HG02678 (cell line): ENCODE results near the gene RALGPS1.
A peak's percentile ranks its signal among the peaks of the same experiment; 100 is the strongest.

Source experiments
- ATAC-seq: cut with Tn5 transposase; IDR thresholded peaks from one replicate; pipeline ENCODE4 v1.9.1; 2021; ENCODE audit warnings: mild to moderate bottlenecking, moderate library complexity; ENCODE audit not compliant: unreplicated experiment

The RALGPS1 gene, protein sequence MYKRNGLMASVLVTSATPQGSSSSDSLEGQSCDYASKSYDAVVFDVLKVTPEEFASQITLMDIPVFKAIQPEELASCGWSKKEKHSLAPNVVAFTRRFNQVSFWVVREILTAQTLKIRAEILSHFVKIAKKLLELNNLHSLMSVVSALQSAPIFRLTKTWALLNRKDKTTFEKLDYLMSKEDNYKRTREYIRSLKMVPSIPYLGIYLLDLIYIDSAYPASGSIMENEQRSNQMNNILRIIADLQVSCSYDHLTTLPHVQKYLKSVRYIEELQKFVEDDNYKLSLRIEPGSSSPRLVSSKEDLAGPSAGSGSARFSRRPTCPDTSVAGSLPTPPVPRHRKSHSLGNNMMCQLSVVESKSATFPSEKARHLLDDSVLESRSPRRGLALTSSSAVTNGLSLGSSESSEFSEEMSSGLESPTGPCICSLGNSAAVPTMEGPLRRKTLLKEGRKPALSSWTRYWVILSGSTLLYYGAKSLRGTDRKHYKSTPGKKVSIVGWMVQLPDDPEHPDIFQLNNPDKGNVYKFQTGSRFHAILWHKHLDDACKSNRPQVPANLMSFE

DNA sequence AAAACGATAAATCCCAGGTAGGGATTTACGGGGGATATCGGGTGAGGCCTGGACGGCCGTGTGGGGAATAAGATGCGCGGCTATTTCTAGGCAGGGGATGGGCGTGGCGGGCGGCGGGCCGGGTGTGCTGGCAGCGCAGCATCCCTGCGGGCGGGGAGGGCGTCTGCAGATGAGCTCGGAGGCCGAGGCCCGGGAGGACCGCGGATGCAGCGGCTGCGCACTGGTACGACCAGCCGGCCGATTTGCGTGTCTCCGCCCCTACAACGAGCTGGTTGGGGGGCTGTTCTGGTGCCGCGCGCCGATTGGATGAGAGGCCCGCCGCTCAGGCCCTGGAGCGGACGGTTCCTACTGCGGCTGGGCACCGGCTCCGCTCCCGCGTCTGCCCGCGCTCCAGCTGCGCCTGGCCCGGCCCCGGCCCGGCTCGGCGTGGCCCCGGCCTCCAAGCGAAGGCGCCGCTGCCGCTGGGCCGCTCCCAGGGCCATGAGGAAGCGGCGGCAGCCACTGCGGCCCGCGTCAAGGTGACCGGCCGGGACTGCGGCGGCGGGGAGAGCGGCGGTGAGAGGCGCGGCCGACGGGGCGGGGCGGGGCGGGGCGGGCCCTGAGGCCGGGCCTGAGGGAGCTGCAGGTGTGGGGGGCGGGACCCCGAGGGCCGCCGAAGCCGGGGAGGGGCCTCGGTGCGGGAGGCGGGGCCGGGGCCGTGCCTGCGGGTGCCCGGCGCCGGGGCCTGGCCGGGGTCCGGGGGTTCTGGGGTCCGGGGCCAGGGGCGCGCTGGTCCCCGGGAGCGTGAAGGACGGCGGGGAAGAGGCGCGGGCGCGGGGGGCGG lies at the start of gene RALGPS1:
Gene RALGPS1 (plus strand): TSS at position 325 of the 823 bp plus-strand sequence. CDS start 47,508 bp downstream, outside the sequence.
- peak; percentile 98 for ATAC-seq

DNA sequence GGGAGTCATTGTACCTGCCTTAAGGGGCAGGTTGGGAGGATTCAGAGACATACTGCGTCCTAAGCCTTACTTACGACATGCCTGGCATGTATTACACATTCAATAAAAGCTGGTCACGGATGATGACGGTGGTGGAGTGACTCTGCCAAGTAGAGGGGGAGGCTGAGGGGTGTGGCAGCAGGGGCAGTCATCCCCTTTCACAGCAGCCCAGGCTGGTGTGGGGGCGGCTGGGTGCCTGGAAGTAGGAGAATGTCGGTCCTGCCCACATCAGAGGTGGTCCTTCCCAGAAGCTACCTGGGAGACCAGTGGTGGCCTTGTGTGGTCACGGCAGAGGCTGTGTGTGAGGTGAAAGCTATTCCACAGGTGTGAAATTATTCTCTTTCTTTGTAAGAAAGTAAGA lies 45.2 kb upstream of the RALGPS1 start:
- ATAC-seq = no peak

DNA sequence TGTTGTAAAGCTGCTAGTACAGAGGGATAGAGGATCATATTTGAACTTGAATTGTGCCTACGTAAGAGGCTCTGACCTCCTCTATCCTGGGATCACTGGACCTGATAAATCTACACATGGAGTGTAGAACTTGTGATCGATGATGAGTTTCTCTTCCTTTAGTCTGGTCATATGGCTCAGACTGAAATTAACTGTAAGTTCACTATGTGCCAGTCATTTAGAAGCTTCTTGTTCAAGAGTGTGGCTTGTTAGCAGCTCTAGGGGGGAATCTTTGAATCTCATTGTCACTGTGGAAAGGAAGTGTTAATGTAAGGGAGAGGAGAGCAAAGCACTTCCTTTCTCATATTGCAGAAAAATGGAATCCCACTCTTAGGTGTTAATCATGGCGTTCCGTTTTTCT lies 42.1 kb upstream of the RALGPS1 start:
- ATAC-seq = no peak

DNA sequence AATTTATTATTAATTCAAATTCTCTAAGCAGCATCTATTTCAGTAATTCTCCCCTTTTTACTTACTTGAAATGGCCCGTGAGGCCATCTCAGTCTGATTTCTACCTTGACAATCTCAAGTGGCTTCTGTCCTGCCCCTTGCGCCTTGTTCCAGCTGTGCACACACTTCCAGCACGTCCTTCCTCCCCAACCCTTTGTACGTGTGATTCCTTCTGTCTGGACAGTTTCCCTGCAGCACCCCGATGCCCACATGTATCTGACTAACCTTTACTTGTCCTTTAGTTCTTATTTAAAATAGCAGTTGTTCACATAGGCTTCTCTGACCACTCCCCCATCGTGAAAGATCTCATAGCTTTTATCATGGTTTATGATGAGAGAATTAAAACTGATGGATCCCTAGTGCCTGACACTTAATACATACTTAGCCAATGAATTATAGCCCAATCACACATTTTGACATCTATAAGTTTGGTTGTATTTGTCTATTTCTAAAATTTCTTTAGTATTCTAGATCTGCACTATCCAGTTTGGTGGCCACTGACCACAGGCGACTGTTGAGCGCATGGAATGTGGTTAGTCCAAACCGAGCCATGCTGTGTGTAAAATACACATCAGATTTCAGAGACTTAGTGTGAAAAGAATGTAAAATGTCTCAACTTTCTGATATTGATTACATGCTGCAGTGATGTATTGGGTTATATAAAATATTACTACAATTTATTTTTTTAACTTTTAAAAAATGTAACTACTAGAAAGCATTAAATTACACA lies 39.9 kb upstream of the RALGPS1 start:
- no peak for ATAC-seq

DNA sequence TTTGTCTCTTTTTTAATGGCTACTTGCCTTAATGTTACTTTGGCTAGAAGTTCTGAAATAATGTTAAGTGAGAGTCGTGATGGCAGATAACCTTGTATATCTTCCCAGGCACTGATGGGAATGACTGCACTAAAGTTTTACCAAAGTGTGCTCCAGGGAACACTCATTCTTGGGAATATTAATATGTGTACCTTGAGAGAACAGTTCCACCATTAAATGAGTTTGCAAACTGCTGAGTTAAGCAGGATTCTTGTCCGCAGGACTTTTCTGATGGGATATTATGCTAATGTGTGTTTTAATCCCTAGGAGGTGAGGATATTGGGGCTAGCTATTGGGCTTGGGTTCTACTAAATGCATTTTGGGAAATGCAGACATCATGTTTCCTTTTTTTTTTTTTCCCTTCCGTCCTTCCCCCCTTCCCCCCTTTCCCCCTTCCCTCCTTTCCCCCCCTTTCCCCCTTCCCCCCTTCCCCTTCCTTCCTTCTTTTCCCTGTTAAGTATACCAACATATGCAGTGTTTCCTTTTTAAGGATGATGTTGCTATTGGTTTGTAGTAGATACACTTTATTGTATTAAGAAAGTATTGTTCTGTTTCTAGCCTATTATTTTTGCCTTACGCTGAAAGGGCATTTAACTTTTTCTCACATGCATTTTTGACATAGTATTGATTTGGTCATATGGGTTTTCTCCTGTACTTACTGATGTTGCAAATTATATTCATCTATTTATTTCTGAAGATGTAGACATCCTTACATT lies 38.6 kb upstream of the RALGPS1 start:
- ATAC-seq = no peak

DNA sequence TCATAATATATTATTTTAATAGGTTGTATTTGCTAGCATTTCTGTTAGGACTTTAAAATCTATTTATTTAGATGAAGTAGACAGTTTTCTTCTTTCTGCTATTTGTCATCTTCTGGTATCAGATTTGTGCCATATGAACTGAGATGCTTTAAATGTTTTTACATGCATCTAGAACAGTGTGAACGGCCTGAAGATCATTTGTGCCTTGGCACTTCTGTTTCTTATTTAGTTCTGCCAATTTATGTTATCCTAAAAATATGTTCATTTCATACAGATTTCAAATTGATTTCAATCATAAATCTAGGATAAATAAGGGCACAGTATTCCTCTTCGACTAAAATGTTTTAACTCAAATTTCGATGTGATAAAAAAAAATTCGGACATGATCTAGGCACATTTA lies 38.1 kb upstream of the RALGPS1 start:
- no peak for ATAC-seq

DNA sequence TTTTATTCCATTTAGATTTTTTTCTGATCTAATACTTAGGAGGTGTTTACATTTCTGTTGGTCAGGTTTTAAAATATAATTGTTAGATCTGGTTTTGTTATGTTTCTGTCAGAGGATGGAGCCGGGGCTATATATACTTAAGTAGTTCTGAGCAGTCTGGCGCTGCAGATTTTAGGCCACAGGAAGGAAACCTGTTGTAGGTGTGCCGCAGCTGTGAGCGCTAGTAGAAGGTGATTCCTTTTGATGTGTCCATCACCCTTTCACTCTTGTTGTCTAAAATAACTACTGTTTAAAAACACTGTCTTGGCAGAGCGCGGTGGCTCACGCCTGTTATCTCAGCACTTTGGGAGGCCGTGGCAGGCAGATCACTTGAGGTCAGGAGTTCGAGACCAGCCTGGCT lies 37.2 kb upstream of the RALGPS1 start:
- no peak for ATAC-seq

DNA sequence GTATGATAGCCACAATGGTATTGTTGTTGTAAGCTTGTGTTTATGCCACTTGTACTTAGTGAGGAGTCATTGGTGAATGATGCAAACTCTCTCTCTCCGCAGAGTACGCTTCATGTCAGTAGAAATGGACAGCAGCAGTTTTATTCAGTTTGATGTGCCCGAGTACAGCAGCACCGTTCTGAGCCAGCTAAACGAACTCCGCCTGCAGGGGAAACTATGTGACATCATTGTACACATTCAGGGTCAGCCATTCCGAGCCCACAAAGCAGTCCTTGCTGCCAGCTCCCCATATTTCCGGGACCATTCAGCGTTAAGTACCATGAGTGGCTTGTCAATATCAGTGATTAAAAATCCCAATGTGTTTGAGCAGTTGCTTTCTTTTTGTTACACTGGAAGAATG lies 35.3 kb upstream of the RALGPS1 start:
- no peak for ATAC-seq

DNA sequence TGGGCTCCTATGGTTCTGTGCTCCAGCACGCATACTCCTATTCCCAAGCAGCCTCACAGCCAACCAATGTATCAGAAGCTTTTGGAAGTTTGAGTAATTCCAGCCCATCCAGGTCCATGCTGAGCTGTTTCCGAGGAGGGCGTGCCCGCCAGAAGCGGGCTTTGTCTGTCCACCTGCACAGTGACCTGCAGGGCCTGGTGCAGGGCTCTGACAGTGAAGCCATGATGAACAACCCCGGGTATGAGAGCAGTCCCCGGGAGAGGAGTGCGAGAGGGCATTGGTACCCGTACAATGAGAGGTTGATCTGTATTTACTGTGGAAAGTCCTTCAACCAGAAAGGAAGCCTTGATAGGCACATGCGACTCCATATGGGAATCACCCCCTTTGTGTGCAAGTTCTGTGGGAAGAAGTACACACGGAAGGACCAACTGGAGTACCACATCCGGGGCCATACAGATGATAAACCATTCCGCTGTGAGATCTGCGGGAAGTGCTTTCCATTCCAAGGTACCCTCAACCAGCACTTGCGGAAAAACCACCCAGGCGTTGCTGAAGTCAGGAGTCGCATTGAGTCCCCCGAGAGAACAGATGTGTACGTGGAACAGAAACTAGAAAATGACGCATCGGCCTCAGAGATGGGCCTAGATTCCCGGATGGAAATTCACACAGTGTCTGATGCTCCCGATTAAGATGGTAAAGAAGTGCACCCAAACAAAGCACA lies 34.2 kb upstream of the RALGPS1 start:
- ATAC-seq = no peak

DNA sequence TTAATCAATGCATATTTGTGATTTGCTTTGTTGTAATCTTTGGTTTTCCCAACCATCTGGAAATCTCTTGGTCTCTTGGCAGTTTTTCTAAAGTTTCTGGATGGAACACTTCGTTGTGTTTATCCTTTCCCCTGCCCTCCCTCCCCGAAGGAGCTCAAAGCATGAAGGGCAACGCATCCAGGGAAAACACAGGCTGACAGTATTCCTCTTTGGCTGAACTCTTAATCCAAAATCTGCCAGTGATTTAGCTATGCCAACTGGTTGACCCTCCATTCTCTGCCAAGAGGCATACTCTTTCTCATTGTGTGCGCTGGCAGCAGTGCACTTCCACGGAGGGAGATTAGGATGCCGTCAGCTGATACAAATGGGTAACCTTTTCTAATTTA lies 33.6 kb upstream of the RALGPS1 start:
- ATAC-seq = no peak

DNA sequence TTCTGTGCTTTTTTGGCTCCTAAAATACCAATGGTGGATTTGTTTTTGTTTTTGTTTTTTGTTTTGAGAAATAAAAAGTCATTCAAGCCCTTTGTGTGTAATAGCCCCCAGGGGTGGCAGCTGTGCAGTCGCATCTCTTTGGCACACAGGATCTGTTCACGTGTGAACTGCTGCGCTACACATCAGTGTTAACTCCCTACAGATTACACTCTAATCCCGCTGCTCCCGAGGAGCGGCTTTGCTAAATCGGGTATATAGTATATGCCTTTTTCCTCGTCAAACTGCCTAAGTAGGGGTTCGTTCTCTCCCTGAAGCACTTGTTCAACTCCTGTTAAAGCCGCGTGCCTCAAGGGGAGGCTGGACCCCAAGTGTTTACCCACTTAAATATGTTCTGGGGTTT lies 31.8 kb upstream of the RALGPS1 start:
- ATAC-seq = no peak

DNA sequence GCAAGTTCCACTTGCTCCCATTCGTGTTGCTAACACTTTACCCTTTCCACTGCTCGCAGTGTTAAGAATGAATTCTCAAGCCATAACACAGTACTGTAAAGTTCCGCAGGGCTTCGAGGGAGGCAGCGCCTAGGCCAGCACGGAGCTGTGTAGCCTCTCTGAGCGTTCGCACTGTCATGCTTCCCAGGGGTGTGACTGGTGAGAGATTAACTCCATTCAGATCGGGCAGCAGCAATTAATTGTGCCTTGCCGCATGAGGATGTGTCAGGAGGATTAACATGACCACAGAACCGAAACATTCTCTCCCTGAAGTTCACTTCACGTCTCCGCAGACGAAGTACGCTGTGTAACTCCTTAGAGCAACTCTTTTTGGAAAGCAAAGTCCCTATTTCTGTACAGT lies 30.9 kb upstream of the RALGPS1 start:
- ATAC-seq = no peak

DNA sequence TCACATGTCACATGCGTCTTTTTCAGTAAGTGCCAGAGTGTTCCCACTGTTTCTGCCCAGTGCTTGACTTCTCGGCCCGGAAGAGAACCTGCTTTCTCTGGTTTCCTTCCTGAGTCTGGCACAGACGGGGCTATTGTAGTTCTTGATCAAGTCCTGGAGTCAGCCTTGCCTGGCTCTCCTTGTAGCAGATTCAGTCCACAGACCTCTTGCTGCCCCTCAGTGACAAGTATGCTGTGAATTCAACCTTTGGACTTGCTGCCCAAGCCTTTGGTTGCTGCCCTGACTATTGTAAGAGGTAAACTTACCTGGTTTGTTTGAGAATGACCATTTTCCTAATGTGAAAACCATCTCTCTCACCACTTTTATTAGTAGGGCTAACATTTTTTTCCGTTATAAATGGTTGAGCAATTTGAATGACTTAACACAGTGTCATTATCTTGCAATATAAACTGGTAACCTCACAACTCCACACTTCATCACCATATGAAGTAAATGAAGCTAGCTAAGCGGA lies 29.4 kb upstream of the RALGPS1 start:
- no peak for ATAC-seq

DNA sequence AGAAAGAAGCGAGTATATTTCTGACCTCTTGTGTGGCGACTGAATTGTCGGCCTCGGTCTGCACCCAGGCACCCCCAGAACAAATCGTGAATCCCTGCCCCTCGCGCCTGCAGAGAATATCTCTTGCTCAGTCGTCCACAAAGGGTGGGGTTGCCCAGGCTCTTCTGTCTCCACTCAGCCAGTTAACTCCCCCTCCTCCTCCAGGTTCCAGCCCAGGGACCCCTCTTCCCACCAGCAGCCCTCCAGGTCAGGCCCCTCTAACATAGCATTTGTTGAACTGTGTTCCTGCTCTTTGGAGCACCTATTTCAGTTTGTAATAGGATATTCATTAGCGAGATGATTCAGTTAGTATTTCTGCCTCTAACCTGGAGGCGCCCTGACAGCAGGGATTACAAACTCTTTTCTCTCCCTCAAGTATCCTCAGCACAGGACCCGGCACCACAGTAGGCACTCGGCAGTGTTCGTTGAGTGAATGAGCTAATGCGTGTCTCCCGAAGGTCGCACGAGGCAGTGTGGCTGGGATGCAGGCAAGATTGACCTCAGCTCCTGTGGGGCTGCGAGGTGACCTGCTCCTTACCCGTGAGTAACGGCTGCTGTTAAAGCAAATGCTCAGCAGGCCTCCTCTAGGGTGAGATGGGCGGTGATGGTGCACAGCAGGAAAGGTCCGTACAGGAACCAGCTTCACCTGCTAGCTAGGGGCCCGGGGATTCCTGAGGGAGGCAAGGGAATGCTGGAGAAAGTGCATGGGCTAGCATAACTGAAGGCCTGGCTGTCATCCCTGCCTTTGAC lies 28.4 kb upstream of the RALGPS1 start:
- no peak for ATAC-seq

DNA sequence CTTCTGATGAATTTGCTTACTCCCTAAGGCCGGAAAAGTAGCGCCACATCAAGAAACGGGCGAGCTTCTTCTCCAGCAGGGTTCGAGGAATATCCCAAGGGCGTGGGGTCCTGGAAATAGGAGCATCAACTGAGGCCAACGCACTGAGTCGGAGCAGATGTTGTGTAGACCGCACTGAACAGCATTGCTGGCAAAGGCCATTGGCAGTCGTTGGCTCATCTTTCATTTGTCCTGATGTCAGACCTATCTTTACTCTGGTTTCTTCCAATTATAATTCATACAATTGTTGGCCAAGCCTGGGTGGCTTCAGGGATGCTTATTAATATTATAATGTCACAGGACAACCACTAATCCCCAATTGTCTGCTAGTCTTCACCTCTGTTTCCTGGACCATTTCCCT lies 27.7 kb upstream of the RALGPS1 start:
- no peak for ATAC-seq

DNA sequence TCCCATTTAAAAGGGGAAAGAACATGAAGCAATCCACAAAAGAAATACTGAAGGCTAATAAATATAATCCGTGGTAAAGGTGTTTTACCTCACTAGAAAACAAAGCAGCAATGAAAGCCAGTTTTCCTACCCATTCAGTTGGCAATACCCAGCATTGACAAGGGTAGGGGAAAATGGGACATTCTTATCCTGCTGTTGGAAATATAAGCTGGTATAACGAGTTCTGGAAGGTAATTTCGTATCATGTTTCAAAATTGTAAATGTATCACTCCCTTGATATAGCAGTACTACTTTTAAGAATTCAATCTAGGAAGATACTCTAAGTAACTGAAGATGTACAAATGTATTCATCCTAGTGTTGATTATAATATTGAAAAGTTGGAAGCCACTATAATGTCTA lies 22.9 kb upstream of the RALGPS1 start:
- no peak for ATAC-seq

DNA sequence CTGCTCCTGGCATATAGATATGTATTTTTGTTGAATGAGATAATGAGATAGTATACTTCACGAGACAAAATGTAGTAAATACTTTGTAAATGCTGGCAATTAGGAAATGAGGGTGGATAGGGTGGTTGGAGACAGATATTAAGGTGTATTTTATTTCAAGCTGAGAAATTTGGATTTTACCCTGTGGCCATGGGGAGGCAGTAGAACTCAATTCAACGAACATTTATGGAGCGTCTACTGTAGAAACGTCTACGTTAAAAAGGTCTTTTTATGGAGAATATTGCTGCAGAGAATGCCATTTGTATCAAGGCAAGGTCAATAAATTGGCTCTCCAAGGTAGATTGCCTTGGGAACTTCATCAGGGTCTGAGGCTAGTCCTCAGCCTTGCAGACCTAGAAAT lies 21.5 kb upstream of the RALGPS1 start:
- no peak for ATAC-seq

DNA sequence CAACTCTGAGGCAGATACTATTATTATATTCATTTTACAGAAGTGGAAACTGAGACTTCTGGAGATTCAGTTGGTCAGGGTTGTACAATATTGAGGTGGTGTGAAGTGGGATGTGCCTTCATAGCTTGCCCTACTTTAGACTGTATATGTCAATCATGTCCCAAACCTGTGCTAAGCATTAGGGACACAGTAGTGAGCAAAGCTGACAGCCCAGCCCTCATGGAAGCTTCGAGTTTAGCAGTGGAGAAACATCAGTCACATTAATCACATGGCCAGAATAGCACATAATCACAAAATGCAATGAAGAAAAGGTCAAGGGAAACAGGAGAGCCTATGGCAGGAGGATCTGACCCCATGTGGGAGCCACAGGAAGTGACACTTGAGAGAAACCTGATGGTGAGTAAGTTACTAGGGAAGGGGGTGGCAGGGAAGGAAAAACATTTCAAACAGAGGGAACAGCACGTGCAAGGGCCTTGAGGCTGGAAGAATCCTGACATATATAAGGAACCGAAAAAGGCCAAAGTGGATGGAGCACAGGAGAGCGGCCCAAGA lies 20.5 kb upstream of the RALGPS1 start:
- ATAC-seq = no peak

DNA sequence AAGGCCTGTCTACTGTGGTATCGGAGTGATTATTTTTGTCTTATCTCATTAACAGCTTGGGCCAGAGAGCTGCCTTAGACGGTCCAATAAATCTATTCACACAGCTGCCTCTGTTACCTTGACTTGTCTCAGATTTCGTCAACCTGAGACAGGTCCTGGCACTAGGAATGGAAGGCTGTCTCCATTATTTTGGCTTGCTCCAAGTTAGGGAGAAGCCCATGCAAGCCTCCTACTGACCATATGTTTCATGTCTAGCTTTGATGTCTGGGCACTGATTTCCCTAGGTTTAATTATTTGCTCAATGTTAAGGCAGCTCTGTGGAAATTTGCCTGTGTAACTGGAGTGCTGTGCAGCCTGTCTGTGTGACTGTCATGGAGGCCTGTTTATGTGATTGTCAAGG lies 12.4 kb upstream of the RALGPS1 start:
- no peak for ATAC-seq
